Caco-2 (cell line): ENCODE data around the gene CCDC30. TPM values are rescaled to one million over a fixed set of nuclear protein-coding genes. Genes with fewer than 3 reads are reported as not detected.

Source experiments
- BruUV-seq: library from RNA; stranded (reverse); fragments of 400-500 nt; replicated peaks from 2 replicates; lab custom pipeline; 2021; lab: Mats Ljungman, UMichigan
- CTCF ChIA-PET: fragments of 300-600 bp; sonication (Branson Sonifier 250); formaldehyde crosslinking; loops from one replicate; lab custom pipeline; 2022; ENCODE audit warnings: antibody characterized with exemption; lab: Charles Lee
- POLR2A ChIA-PET: fragments of 300-600 bp; sonication (Branson Sonifier 250); formaldehyde crosslinking; loops from one replicate; lab custom pipeline; 2022; ENCODE audit warnings: antibody characterized with exemption; lab: Charles Lee
- DNase-seq, 2 experiments: peaks; one replicate each; pipeline versions ENCODE4 v3.0.0 to v3.0.0-alpha.2; 2020 to 2022
- H3K27me3 ChIP-seq: replicated peaks from 2 replicates; pipeline ENCODE4 v1.6.0; 2011; ENCODE audit warnings: low read length; ENCODE audit not compliant: control insufficient read depth, insufficient read depth
- H3K36me3 ChIP-seq: 2 replicates; pipeline ENCODE4 v1.5.1; 2011; ENCODE audit warnings: low read length; ENCODE audit not compliant: control insufficient read depth, insufficient read depth
- H3K4me1 ChIP-seq: fragments of 250-450 bp; sonication (Bioruptor Pico); 2 replicates; pipeline ENCODE4 v1.5.1; 2020; ENCODE audit warnings: mild to moderate bottlenecking
- H3K4me3 ChIP-seq: 2 replicates; pipeline ENCODE4 v1.5.1; 2011; ENCODE audit warnings: low read depth, mild to moderate bottlenecking, control low read depth, low read length
- H3K9me3 ChIP-seq: fragments of 250-450 bp; sonication (Bioruptor Pico); 2 replicates; pipeline ENCODE4 v1.5.1; 2020; ENCODE audit warnings: mild to moderate bottlenecking, moderate library complexity
- H3K27ac Mint-ChIP-seq: one replicate; pipeline ENCODE4 v1.8.0; 2022; ENCODE audit warnings: mixed read lengths; ENCODE audit not compliant: unreplicated experiment
- H3K27me3 Mint-ChIP-seq: one replicate; pipeline ENCODE4 v1.8.0; 2022; ENCODE audit warnings: mixed read lengths; ENCODE audit not compliant: insufficient read depth, unreplicated experiment
- H3K36me3 Mint-ChIP-seq: one replicate; pipeline ENCODE4 v1.8.0; 2022; ENCODE audit warnings: mild to moderate bottlenecking, mixed read lengths; ENCODE audit not compliant: insufficient read depth, unreplicated experiment
- H3K4me1 Mint-ChIP-seq: one replicate; pipeline ENCODE4 v1.8.0; 2022; ENCODE audit warnings: low read depth, mixed read lengths; ENCODE audit not compliant: unreplicated experiment
- H3K4me3 Mint-ChIP-seq: one replicate; pipeline ENCODE4 v1.8.0; 2022; ENCODE audit warnings: mild to moderate bottlenecking, moderate library complexity, mixed read lengths; ENCODE audit not compliant: unreplicated experiment
- H3K9me3 Mint-ChIP-seq: one replicate; pipeline ENCODE4 v1.8.0; 2022; ENCODE audit warnings: mixed read lengths; ENCODE audit not compliant: unreplicated experiment
- intact Hi-C: fragments of 100-400 bp; cut with micrococcal nuclease; formaldehyde crosslinking; loops from one replicate; pipeline ENCODE4 v1.10.0; 2022; ENCODE audit not compliant: unreplicated experiment
- total RNA-seq: library from RNA; stranded (reverse); gene quantifications from 2 replicates; pipeline ENCODE4 v1.2.3, GENCODE V29; 2022
- TF ChIP-seq, protein P1 (sequence below), 2 experiments: fragments of 200-600 bp in 1 of 2; IDR thresholded peaks; 1 replicate in 1 of 2; 2 replicates in 1 of 2; pipeline versions ENCODE4 v1.5.1 to v1.8.0; 2011 to 2022; ENCODE audit warnings: antibody characterized with exemption in 1 of 2, control low read depth in 1 of 2, inconsistent platforms in 1 of 2, low read depth in 1 of 2, low read length in 1 of 2, mild to moderate bottlenecking in 1 of 2, moderate library complexity in 1 of 2; ENCODE audit not compliant: insufficient read depth in 1 of 2, severe bottlenecking in 1 of 2, unreplicated experiment in 1 of 2

CCDC30 gene
- total RNA-seq, 1 experiment from 2014 or later = 1.3 TPM

DNA sequence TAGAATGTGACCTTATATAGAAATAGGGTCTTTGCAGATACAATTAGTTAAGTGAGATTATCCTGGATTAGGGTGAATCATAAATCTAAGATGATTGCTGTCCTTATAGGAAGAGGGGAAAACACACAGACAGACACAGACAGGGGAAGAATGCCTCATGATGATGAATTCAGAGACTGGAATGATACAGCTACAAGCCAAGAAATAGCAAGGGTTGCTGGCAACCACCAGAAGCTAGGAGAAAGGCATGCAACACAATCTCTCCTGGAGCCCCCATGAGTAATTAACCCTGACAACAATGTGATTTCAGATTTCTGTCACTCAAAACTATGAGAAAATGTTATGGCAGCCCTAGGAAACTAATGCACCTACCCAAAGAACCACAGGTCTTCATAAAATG, 176.0 kb downstream of the CCDC30 start:
- H3K4me3 ChIP-seq = no peak overlapping the region
- no peak for DNase-seq
- H3K27me3 Mint-ChIP-seq = no peaks in the 10 kb centered on the region
- ChIA-PET POLR2A (no interaction called here), CTCF (no interaction called here)
- intact Hi-C loops = no loop called here
- TF ChIP-seq, protein P1, sequence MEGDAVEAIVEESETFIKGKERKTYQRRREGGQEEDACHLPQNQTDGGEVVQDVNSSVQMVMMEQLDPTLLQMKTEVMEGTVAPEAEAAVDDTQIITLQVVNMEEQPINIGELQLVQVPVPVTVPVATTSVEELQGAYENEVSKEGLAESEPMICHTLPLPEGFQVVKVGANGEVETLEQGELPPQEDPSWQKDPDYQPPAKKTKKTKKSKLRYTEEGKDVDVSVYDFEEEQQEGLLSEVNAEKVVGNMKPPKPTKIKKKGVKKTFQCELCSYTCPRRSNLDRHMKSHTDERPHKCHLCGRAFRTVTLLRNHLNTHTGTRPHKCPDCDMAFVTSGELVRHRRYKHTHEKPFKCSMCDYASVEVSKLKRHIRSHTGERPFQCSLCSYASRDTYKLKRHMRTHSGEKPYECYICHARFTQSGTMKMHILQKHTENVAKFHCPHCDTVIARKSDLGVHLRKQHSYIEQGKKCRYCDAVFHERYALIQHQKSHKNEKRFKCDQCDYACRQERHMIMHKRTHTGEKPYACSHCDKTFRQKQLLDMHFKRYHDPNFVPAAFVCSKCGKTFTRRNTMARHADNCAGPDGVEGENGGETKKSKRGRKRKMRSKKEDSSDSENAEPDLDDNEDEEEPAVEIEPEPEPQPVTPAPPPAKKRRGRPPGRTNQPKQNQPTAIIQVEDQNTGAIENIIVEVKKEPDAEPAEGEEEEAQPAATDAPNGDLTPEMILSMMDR (IDR thresholded peaks at IDR 0.05; ENCODE audit: insufficient read depth in 1 of 2, low read depth in 1 of 2, low read length in 1 of 2, severe bottlenecking in 1 of 2, unreplicated experiment in 1 of 2) = no peak
- no peaks in the 10 kb centered on the region for H3K9me3 Mint-ChIP-seq
- H3K4me3 Mint-ChIP-seq = no peak overlapping the region
- no peaks in the 10 kb centered on the region for H3K9me3 ChIP-seq
- H3K27ac Mint-ChIP-seq = no peak overlapping the region
- no peaks in the 10 kb centered on the region for H3K36me3 Mint-ChIP-seq
- H3K36me3 ChIP-seq = no peaks in the 10 kb centered on the region
- H3K4me1 ChIP-seq = no peaks in the 10 kb centered on the region
- no TSS peak for BruUV-seq
- no peaks in the 10 kb centered on the region for H3K4me1 Mint-ChIP-seq
- H3K27me3 ChIP-seq = no peaks in the 10 kb centered on the region

DNA sequence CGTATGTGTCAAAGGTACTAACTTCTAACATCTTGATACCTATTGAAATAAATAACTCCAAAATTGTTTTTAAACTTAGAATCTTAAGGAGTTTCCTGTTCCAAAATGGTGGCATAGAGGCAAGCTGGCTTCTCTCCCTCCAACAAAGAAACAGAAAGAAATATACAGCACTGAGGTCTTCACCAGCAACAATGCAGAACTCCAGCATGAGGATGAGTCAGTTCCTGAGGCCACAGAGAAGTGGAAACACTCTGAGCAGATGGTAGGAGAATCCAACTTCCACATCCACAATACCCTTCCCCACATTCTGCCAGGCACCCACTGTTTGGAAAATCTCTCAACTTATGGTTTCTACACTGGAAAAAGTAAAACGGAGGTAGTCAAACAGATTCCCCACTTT, 183.0 kb downstream of the CCDC30 start:
- H3K36me3 Mint-ChIP-seq = no peaks in the 10 kb centered on the region
- H3K27me3 Mint-ChIP-seq = peaks cover 5% of the 10 kb centered on the region
- ChIA-PET POLR2A (interaction anchor here (0.8 kb wide), 1 partner anchor 12 kb away, joined by 3 read pairs; the partner anchor contains the start of gene PPIH), CTCF (no interaction called here)
- no peaks in the 10 kb centered on the region for H3K4me1 ChIP-seq
- no peak overlapping the region for H3K27ac Mint-ChIP-seq
- peaks cover 13% of the 10 kb centered on the region for H3K9me3 Mint-ChIP-seq
- no peak overlapping the region for H3K4me3 Mint-ChIP-seq
- H3K4me3 ChIP-seq = no peak overlapping the region
- H3K4me1 Mint-ChIP-seq = no peaks in the 10 kb centered on the region
- no peak for DNase-seq
- H3K27me3 ChIP-seq = no peaks in the 10 kb centered on the region
- intact Hi-C loops = no loop called here
- H3K9me3 ChIP-seq = no peaks in the 10 kb centered on the region
- TF ChIP-seq, protein P1 (IDR thresholded peaks at IDR 0.05; ENCODE audit: insufficient read depth in 1 of 2, low read depth in 1 of 2, low read length in 1 of 2, severe bottlenecking in 1 of 2, unreplicated experiment in 1 of 2) = no peak
- no peaks in the 10 kb centered on the region for H3K36me3 ChIP-seq
- no TSS peak for BruUV-seq

DNA sequence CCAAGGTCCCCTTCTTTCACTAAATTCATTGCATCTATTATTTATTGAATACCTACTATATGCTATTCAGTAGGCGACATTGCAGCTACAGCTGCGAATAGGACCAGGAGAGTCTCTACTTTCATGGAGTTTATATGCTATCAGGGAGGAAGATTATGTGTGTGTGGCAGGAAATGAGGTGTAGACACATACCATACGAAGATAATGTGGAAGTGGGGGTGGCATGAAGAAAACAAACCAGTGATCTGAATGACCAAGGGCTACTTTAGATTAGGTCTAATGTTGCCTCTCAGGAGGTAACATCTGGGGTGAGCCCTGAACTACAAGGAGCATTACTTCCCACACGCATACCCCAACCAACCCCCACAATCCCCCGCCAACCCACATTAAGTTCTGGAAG, 194.1 kb downstream of the CCDC30 start:
- DNase-seq = no peak
- Histone ChIP-seq H3K4me1 (peaks cover 4% of the 10 kb centered on the region; the same call in 1 of the 2 replicates), H3K9me3 (no peaks in the 10 kb centered on the region), H3K27me3 (no peaks in the 10 kb centered on the region), H3K36me3 (0 out of 2 replicates have a peak, but pooled peaks cover 1% of the 10 kb centered on the region), H3K4me3 (peak overlapping the region; percentile 88)
- peaks cover 24% of the 10 kb centered on the region for H3K36me3 Mint-ChIP-seq
- intact Hi-C loops = no loop called here
- POLR2A ChIA-PET = interaction anchor here (0.9 to 1.4 kb wide), 3 partner anchors 13 to 110 kb away, joined by 4 to 17 read pairs (median 6); partner anchors contain the start of genes C1orf50, P3H1 and YBX1
- TF ChIP-seq, protein P1 (IDR thresholded peaks at IDR 0.05; ENCODE audit: insufficient read depth in 1 of 2, low read depth in 1 of 2, low read length in 1 of 2, severe bottlenecking in 1 of 2, unreplicated experiment in 1 of 2) = no peak
- H3K9me3 Mint-ChIP-seq = no peaks in the 10 kb centered on the region
- H3K27me3 Mint-ChIP-seq = no peaks in the 10 kb centered on the region
- H3K4me1 Mint-ChIP-seq = peaks cover 6% of the 10 kb centered on the region
- BruUV-seq = no TSS peak
- peak overlapping the region; percentile 93 for H3K27ac Mint-ChIP-seq
- CTCF ChIA-PET = no interaction called here
- H3K4me3 Mint-ChIP-seq = peak overlapping the region; percentile 99
